Effector memory CD8-positive, alpha-beta T cell (primary cell): ENCODE results near the gene TBC1D22A.
A peak's percentile ranks its signal among the peaks of the same experiment; 100 is the strongest.

ENCODE experiments used
- ATAC-seq: fragments of 150-1000 bp; cut with Tn5 transposase; replicated peaks from 2 replicates; pipeline ENCODE4 v1.10.0; 2021; ENCODE audit warnings: mild to moderate bottlenecking, moderate library complexity
- DNase-seq, 3 experiments: peaks; one replicate each; pipeline ENCODE4 v3.0.0; 2021
- H3K27ac Mint-ChIP-seq, 2 donors: one replicate each; pipeline ENCODE4 v1.8.0; 2022; ENCODE audit warnings: mild to moderate bottlenecking in 2 of 2, mixed read lengths in 2 of 2, moderate library complexity in 2 of 2
- H3K27me3 Mint-ChIP-seq, 2 donors: one replicate each; pipeline ENCODE4 v1.8.0; 2022; ENCODE audit warnings: mixed read lengths in 2 of 2
- H3K36me3 Mint-ChIP-seq: one replicate; pipeline ENCODE4 v1.8.0; 2022; ENCODE audit warnings: mild to moderate bottlenecking, moderate library complexity, mixed read lengths; ENCODE audit not compliant: insufficient read depth
- H3K4me1 Mint-ChIP-seq, 2 donors: one replicate each; pipeline ENCODE4 v1.8.0; 2022; ENCODE audit warnings: low read depth in 2 of 2, mixed read lengths in 2 of 2
- H3K4me3 Mint-ChIP-seq, 2 donors: one replicate each; pipeline ENCODE4 v1.8.0; 2022; ENCODE audit warnings: mild to moderate bottlenecking in 2 of 2, mixed read lengths in 2 of 2, moderate library complexity in 2 of 2
- H3K9me3 Mint-ChIP-seq, 2 donors: one replicate each; pipeline ENCODE4 v1.8.0; 2022; ENCODE audit warnings: mixed read lengths in 2 of 2

TBC1D22A gene

DNA sequence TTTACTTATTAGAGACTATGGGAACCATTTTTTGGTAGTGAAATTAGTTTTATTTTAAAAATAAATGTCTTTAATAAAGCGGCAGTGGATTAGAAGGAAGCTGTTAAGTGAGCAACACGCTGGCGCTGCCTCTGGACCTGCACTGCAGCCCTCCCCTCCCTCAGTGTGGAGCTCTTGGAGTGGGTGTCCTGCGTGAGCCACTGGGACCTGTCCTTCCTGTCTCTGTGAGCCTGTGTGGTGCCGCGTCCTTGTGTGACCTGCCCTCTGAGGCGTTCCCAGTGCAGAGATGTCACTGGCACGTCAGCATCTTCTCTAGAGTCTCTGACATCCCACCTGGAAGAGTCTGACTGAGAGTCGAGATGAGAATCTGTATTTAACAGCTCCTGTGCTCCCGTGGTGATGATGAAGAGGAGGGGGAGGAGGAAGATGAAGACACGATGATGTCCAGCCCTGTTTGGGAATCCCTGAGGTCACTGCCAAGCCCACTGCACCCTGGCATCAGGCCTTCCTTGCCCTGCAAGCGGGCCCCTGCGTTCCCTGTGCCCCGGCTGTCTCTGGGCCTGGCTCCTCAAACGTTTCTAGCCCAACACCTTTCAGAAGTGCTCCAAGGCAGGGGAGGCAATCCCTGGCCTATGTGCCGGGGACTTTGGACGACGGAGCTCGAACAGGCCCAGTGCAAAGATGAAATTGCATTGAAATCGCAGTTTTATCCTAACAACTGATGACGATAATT, 271.8 kb downstream of the TBC1D22A start:
- no peak for ATAC-seq
- Mint-ChIP-seq H3K4me1 (peaks cover 19 to 20% of the 10 kb centered on the region in 2 donors), H3K27ac (no peak overlapping the region), H3K36me3 (peaks cover 13% of the 10 kb centered on the region), H3K27me3 (no peaks in the 10 kb centered on the region), H3K9me3 (no peaks in the 10 kb centered on the region), H3K4me3 (no peak overlapping the region)
- DNase-seq = no peak

DNA sequence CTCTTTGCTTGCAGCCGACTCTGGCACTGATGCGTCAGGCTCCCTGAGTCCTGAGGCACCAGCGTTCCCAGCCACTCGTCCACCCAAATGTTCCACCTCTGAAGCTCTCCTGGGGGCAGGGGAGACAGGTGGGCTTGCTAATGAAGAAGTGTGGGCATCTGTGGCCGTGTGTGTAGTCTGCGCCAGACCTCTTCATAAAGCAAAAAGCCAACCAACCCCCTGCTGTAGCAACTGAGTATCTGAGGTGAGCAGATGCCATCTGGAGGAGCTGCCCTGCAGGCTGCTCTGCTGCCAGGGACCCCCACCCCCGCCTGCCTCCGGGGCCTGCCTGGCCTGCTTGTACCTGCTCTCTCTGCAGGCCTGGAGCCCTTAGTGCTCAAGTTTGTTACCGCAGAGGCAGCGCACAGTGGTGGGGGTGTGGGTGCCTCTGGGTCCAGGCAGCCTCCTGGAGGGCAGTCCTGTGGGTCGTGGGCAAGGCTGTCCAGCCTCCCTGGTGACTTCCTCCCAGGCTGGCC, 272.5 kb downstream of the TBC1D22A start:
- Mint-ChIP-seq H3K4me1 (peaks cover 18 to 19% of the 10 kb centered on the region in 2 donors), H3K9me3 (no peaks in the 10 kb centered on the region), H3K4me3 (no peak overlapping the region), H3K27ac (no peak overlapping the region), H3K27me3 (no peaks in the 10 kb centered on the region), H3K36me3 (peaks cover 13% of the 10 kb centered on the region)
- ATAC-seq = no peak
- DNase-seq = no peak

GRCh38 chr22:47035425-47035881, 273.0 kb downstream of the TBC1D22A start:
- no peaks in the 10 kb centered on the region for H3K9me3 Mint-ChIP-seq
- DNase-seq (no peak), ATAC-seq (no peak)
- no peaks in the 10 kb centered on the region for H3K27me3 Mint-ChIP-seq
- H3K36me3 Mint-ChIP-seq = peaks cover 13% of the 10 kb centered on the region
- peaks cover 22 to 24% of the 10 kb centered on the region in 2 donors for H3K4me1 Mint-ChIP-seq
- H3K27ac Mint-ChIP-seq = no peak overlapping the region
- H3K4me3 Mint-ChIP-seq = no peak overlapping the region

GRCh38 chr22:47036352-47036751, 273.9 kb downstream of the TBC1D22A start:
- H3K36me3 Mint-ChIP-seq = peaks cover 13% of the 10 kb centered on the region
- H3K27ac Mint-ChIP-seq = no peak overlapping the region
- DNase-seq (no peak), ATAC-seq (no peak)
- H3K9me3 Mint-ChIP-seq = no peaks in the 10 kb centered on the region
- H3K4me3 Mint-ChIP-seq = no peak overlapping the region
- H3K4me1 Mint-ChIP-seq = peaks cover 22 to 24% of the 10 kb centered on the region in 2 donors
- H3K27me3 Mint-ChIP-seq = no peaks in the 10 kb centered on the region

GRCh38 chr22:47036936-47037485, 274.6 kb downstream of the TBC1D22A start:
- ATAC-seq = no peak
- H3K4me1 Mint-ChIP-seq = peaks cover 27 to 28% of the 10 kb centered on the region in 2 donors
- no peak for DNase-seq
- no peaks in the 10 kb centered on the region for H3K27me3 Mint-ChIP-seq
- no peaks in the 10 kb centered on the region for H3K9me3 Mint-ChIP-seq
- H3K4me3 Mint-ChIP-seq = no peak overlapping the region
- H3K36me3 Mint-ChIP-seq = peaks cover 13% of the 10 kb centered on the region
- H3K27ac Mint-ChIP-seq = no peak overlapping the region

- Mint-ChIP-seq H3K36me3 (peaks cover 12% of the 10 kb centered on the region), H3K27me3 (no peaks in the 10 kb centered on the region), H3K27ac (no peak overlapping the region), H3K4me3 (no peak overlapping the region), H3K9me3 (no peaks in the 10 kb centered on the region), H3K4me1 (peaks cover 36 to 37% of the 10 kb centered on the region in 2 donors)
- no peak for ATAC-seq
- no peak for DNase-seq
Observed at GRCh38 chr22:47038206-47038835, 275.9 kb downstream of the TBC1D22A start.

DNA sequence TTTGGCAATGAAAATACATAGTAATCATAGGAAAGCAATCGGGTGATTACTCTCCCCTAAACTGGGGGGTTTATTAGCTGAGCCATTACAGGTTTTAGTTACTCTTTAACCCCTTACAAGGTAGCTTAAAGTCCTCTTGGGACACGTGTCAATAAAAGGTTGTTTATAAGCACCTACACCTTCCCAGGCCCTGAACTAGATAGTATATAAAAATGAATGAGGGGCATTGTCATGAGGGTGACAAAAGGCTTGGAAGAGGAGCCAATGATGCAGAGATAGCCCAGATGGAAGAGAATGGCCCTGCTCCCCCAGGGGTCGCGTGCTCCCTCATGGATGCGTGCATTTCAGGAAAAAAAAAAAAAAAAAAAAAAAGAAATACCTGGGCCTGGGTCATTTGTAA, 276.9 kb downstream of the TBC1D22A start:
- Mint-ChIP-seq H3K27ac (peak overlapping the region in 1 of 2 donors; percentile 9), H3K4me1 (peaks cover 40 to 43% of the 10 kb centered on the region in 2 donors), H3K9me3 (no peaks in the 10 kb centered on the region), H3K4me3 (no peak overlapping the region), H3K36me3 (peaks cover 10% of the 10 kb centered on the region), H3K27me3 (no peaks in the 10 kb centered on the region)
- DNase-seq (no peak), ATAC-seq (no peak)

DNA sequence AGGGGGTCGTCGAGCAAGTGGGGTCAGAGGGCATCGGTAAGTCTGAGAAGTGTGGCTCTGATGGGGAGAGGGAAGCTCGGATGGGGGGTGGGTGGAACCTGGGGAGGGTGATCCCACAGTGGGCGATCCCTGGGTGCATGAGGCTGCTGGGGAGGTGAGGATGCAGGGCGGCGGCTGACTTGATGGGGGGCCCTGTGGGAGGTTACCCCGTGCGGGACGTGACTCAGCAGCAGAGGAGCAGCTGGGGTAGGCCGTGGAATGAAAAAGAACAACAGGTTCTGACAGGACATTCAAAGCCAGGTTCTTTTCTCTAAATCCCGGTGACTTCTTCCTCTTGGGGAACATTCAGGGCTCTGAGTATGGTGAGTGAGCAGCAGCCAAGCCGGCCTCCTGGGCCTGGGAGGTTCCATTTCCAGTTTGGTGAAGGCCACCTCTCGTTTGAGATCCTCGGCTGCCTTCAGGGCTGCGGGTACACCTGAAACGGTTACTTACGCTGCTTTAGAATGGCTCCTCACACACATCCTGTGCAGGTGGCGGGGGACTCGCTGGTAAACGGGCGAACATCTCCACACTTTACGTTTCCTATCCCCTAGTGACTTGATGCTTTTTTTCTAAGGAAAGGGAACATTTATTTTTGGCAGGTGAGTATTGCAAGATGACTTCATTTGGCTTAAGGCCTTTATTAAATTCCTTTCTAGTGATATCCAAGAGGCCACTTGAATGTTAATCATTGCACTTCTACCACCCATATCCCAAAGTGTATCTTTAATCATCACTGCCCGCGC, 278.2 kb downstream of the TBC1D22A start:
- no peak overlapping the region for H3K27ac Mint-ChIP-seq
- H3K4me3 Mint-ChIP-seq = no peak overlapping the region
- no peak for DNase-seq
- ATAC-seq = no peak
- no peaks in the 10 kb centered on the region for H3K27me3 Mint-ChIP-seq
- peaks cover 10% of the 10 kb centered on the region for H3K36me3 Mint-ChIP-seq
- H3K9me3 Mint-ChIP-seq = no peaks in the 10 kb centered on the region
- H3K4me1 Mint-ChIP-seq = peaks cover 50 to 56% of the 10 kb centered on the region in 2 donors

DNA sequence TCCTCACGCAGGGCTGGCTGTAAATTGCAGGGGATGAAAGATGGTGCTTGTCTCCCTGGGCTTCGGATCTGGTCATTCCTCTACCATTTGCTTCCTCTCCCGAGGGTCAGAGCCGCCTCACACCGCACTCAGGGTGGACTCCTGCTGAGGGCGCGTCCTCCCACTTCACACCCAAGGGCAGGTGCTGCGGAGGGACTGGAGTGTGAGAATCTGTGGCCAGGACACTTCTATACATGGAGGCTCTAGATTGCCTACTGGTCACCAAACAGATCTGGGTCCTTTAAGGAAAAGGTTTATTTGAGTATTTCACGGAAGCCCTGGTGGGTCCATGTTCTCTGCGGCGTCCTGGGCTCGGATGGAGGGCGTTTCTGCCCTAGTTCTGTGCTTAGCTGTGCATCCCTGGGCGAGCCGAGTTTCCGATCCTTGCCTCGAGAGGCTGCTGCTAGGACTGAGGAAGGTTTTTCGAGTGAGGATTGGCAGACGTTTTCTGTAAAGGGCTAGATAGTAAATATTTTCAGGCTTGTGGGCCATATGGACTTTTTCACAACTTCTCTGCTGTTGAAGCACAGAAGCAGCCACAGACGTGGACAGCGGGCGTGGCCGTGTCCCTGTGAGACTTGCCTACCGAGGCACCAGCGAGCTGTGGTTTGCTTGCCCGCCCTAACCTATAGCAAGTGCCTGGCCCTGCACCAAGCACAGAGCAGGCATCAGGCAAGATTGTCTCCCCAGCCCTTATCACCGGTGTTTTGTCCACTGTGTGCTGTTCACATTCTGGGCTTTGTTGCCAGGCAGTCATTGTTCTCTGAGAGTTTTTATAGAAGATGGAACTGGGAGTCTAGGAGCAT, 279.0 kb downstream of the TBC1D22A start:
- Mint-ChIP-seq H3K4me3 (no peak overlapping the region), H3K9me3 (no peaks in the 10 kb centered on the region), H3K36me3 (peaks cover 7% of the 10 kb centered on the region), H3K27me3 (no peaks in the 10 kb centered on the region), H3K27ac (peak overlapping the region; percentile 60 to 73), H3K4me1 (peaks cover 57 to 64% of the 10 kb centered on the region in 2 donors)
- no peak for ATAC-seq
- no peak for DNase-seq

GRCh38 chr22:47042116-47042825, 279.8 kb downstream of the TBC1D22A start:
- H3K4me3 Mint-ChIP-seq = no peak overlapping the region
- H3K4me1 Mint-ChIP-seq = peaks cover 63 to 70% of the 10 kb centered on the region in 2 donors
- peaks cover 7% of the 10 kb centered on the region for H3K36me3 Mint-ChIP-seq
- peak overlapping the region; percentile 60 to 73 for H3K27ac Mint-ChIP-seq
- no peaks in the 10 kb centered on the region for H3K9me3 Mint-ChIP-seq
- ATAC-seq (no peak), DNase-seq (no peak)
- no peaks in the 10 kb centered on the region for H3K27me3 Mint-ChIP-seq

DNA sequence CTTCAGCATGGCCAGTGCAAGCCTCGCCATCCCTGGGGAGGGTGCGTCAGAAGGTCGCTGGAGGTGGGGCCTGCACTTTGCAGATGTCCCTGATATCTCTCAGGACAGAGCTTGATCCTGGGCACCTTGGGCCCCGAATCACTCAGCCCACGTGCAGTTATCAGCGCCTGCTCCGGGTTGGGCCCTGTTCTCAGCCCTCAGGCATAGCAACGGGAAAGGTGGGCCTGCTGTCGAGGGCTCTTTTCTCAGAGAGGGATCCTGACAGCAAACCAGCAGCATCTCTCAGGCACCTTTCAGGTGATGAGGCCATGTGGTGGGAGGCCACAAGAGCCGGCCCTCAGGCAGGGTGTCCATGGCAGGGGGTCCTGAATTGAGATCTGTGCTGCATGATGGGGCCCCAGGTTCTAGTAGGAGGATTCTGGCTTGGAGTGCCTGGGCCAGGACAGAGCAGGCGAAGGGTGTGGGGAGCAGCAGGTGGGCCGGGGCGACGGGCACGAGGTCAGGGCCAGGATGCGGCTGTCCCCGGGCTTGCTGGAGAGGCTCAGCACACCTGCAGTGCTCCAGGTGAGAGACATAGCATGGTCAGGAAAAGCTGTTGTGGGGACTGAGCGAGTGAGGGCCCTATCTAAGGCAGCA, 280.5 kb downstream of the TBC1D22A start:
- Mint-ChIP-seq H3K9me3 (no peaks in the 10 kb centered on the region), H3K36me3 (peaks cover 6% of the 10 kb centered on the region), H3K27me3 (no peaks in the 10 kb centered on the region), H3K4me1 (peaks cover 67 to 73% of the 10 kb centered on the region in 2 donors), H3K4me3 (no peak overlapping the region), H3K27ac (peak overlapping the region; percentile 60 to 67)
- no peak for DNase-seq
- no peak for ATAC-seq
